ENCODE results near the gene TMEM82.

The TMEM82 gene

GRCh38 chr1:15734901-15735300 is 7.4 kb upstream of the TMEM82 start:
- H3K4me3 ChIP-seq (ENCODE audit: control insufficient read depth, low read depth, low read length) = no peak overlapping the region
- TF ChIP-seq CTCF (conservative IDR thresholded peaks at IDR 0.05; ENCODE audit: control insufficient read depth, insufficient read depth, low read depth, low read length) = no peak
- DNase-seq (ENCODE audit: low read depth) = no peak

GRCh38 chr1:15735304-15736037 is 6.8 kb upstream of the TMEM82 start:
- no peak for TF ChIP-seq CTCF (conservative IDR thresholded peaks at IDR 0.05; ENCODE audit: control insufficient read depth, insufficient read depth, low read depth, low read length)
- H3K4me3 ChIP-seq (ENCODE audit: control insufficient read depth, low read depth, low read length) = no peak overlapping the region
- DNase-seq (ENCODE audit: low read depth) = no peak

DNA sequence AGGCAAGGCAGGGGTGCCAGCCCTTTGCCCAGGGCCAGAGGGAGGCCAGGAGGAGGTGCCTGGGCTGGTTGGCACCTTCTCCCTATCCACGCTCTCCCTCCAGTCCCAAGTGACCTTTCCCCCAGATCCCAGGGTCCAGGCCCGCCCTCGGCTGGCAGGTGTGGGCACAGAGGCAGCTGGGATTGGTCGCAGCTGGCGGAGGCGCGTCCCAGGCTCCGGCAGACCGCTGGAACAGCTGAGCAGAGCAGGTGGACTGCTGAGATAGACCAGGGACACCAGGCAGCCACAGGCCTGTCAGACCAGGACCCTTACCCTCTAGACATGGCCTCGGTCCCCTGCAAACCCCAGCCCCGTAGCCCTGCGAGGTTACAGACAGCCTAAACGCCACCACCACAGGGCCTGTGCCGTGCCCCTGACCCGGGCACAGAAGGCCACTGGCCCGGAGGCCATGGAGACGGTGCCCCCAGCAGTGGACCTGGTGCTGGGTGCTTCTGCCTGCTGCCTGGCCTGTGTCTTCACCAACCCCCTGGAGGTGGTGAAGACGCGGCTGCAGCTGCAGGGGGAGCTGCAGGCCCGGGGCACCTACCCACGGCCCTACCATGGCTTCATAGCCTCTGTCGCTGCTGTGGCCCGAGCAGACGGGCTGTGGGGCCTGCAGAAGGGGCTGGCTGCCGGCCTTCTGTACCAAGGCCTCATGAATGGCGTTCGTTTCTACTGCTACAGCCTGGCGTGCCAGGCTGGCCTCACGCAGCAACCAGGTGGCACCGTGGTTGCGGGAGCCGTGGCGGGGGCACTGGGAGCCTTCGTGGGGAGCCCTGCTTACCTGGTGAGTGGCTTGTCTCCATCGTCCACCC is 6.0 kb upstream of the TMEM82 start, which contains the start of gene SLC25A34:
TSS of gene SLC25A34 (plus strand) at position 221 of the 854 bp plus-strand sequence. CDS start at position 449, 228 bp downstream.
- TF ChIP-seq CTCF (conservative IDR thresholded peaks at IDR 0.05; ENCODE audit: control insufficient read depth, insufficient read depth, low read depth, low read length) = no peak
- DNase-seq (ENCODE audit: low read depth) = no peak
- H3K4me3 ChIP-seq (ENCODE audit: control insufficient read depth, low read depth, low read length) = no peak within 1 kb of the TSS

DNA sequence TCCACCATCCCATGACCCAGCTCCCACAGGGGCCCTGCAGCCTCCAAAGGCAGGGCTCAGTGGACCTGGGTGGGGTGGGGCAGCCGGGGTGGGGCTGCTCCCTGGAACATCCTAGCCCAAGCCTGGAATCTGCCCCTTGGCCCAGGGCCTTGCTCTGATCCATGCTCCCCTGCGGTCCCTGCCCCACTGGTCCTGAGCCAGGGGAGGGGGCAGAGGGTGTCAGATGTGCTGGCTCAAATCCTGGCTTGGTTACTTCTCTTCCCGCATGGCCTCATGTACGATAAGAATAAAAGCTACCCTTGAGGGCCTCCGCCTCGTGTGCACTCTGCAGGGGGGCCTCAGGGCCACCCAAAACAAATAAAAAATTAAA is 5.4 kb upstream of the TMEM82 start:
- no peak overlapping the region for H3K4me3 ChIP-seq (ENCODE audit: control insufficient read depth, low read depth, low read length)
- no peak for TF ChIP-seq CTCF (conservative IDR thresholded peaks at IDR 0.05; ENCODE audit: control insufficient read depth, insufficient read depth, low read depth, low read length)
- DNase-seq (ENCODE audit: low read depth) = no peak

DNA sequence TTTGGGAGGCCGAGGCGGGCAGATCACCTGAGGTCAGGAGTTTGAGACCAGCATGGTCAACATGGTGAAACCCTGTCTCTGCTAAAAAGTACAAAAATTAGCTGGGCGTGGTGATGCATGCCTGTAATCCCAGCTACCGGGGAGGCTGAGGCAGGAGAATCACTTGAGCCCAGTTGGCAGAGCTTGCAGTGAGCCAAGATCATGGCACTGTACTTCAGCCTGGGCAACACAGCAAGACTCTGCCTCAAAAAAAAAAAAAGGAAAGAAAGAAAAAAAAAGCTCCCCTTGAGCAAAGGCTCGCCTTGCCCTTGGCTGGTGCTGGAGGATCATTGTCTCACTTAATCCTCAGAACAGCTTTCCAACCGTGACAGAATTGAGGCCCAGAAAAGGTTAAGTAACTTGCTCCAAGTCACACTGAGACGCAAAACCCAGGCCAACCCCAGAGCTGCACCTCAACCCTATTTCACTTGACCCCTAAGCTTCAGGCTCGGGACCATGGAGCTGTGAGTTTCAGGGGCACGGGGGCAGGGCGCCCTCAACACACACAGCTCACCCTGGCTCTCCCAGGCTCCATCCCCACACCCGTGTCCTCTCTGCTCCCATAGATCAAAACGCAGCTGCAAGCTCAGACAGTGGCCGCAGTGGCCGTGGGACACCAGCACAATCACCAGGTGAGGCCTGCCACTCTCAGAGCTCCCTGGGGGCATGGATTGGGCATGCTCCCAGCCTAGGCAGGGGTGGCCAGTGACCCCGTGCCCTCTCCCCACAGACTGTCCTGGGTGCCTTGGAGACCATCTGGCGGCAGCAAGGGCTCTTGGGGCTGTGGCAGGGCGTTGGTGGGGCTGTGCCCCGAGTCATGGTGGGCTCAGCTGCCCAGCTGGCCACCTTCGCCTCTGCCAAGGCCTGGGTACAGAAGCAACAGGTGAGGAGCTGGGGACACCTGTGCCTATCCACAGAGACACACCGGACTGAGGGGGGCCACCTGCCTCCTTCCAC is 4.7 kb upstream of the TMEM82 start:
- no peak for DNase-seq (ENCODE audit: low read depth)
- TF ChIP-seq CTCF (conservative IDR thresholded peaks at IDR 0.05; ENCODE audit: control insufficient read depth, insufficient read depth, low read depth, low read length) = no peak
- no peak overlapping the region for H3K4me3 ChIP-seq (ENCODE audit: control insufficient read depth, low read depth, low read length)
